HepG2 (cell line): ENCODE measurements around the gene PNLDC1. TPM values are rescaled to one million over a fixed set of nuclear protein-coding genes. Genes with fewer than 3 reads are reported as not detected.

ENCODE experiments used
- ATAC-seq: fragments of 200-7000 bp; cut with Tn5 transposase; 3 replicates; pipeline ENCODE4 v1.9.1; 2020; ENCODE audit warnings: mild to moderate bottlenecking, moderate library complexity
- BruUV-seq: library from RNA; stranded (reverse); fragments of 400-500 nt; replicated peaks from 2 replicates; lab custom pipeline; 2021; lab: Mats Ljungman, UMichigan
- CTCF ChIA-PET: fragments of 300-600 bp; formaldehyde crosslinking; extraction: SDS; loops from one replicate; lab custom pipeline; 2021; ENCODE audit warnings: low total read pairs, inconsistent platforms, low intra/inter-chr PET ratio; lab: Yijun Ruan, JAX
- POLR2A ChIA-PET: fragments of 350-600 bp; sonication (Branson Sonifier 250); formaldehyde crosslinking; loops from one replicate; lab custom pipeline; 2020; ENCODE audit warnings: antibody characterized with exemption, inconsistent platforms; lab: Yijun Ruan, JAX
- DNase-seq: peaks from one replicate; pipeline ENCODE4 v3.0.0-alpha.2; 2015; ENCODE audit warnings: low spot score
- FAIRE-seq: peaks from 3 replicates; lab custom pipeline; 2011; peaks lifted over from hg19 to GRCh38; lab: Jason Lieb, UNC
- H2AFZ ChIP-seq: one replicate; pipeline ENCODE4 v1.6.1; 2011; ENCODE audit warnings: low read length, inconsistent platforms
- H3K27ac ChIP-seq: fragments of 300-600 bp; 3 replicates; pipeline ENCODE4 v1.8.0; 2011; ENCODE audit warnings: mixed run types, mild to moderate bottlenecking, mixed read lengths, low read length, inconsistent platforms; ENCODE audit not compliant: insufficient read depth; ENCODE audit errors: extremely low read length
- H3K27me3 ChIP-seq, 2 experiments: fragments of 200-600 bp in 1 of 2; 2 replicates in 1 of 2; 3 replicates in 1 of 2; pipeline versions ENCODE4 v1.6.0 to v1.8.0; 2011; ENCODE audit warnings: low read length in 2 of 2, mild to moderate bottlenecking in 2 of 2, moderate library complexity in 2 of 2, inconsistent platforms in 1 of 2; ENCODE audit not compliant: insufficient read depth in 2 of 2, control insufficient read depth in 1 of 2
- H3K36me3 ChIP-seq, 2 experiments: fragments of 200-600 bp in 1 of 2; replicated peaks in 1 of 2; 2 replicates in 1 of 2; 3 replicates in 1 of 2; pipeline versions ENCODE4 v1.5.1 to v1.8.0; 2011; ENCODE audit warnings: low read length in 2 of 2, inconsistent platforms in 1 of 2; ENCODE audit not compliant: insufficient read depth in 2 of 2, control insufficient read depth in 1 of 2
- H3K4me1 ChIP-seq: 2 replicates; pipeline ENCODE4 v1.5.1; 2012; ENCODE audit warnings: low read length, inconsistent platforms; ENCODE audit not compliant: insufficient read depth
- H3K4me2 ChIP-seq: 2 replicates; pipeline ENCODE4 v1.6.0; 2011; ENCODE audit warnings: low read depth, low read length, inconsistent platforms
- H3K4me3 ChIP-seq, 3 experiments: fragments of 200-600 bp in 1 of 3; sonication (generic), shearing (Covaris generic) in 1 of 3; replicated peaks in 1 of 3; 2 replicates each; pipeline ENCODE4 v1.5.1; 2011 to 2016; ENCODE audit warnings: low read length in 3 of 3, inconsistent platforms in 2 of 3, low read depth in 2 of 3, mild to moderate bottlenecking in 2 of 3, control low read depth in 1 of 3, mixed read lengths in 1 of 3; ENCODE audit not compliant: insufficient read depth in 1 of 3
- H3K79me2 ChIP-seq: one replicate; pipeline ENCODE4 v1.6.1; 2011; ENCODE audit warnings: low read length, inconsistent platforms; ENCODE audit not compliant: insufficient read depth
- H3K9ac ChIP-seq: 2 replicates; pipeline ENCODE4 v1.6.0; 2011; ENCODE audit warnings: mild to moderate bottlenecking, low read depth, low read length, inconsistent platforms; ENCODE audit not compliant: insufficient read depth
- H3K9me3 ChIP-seq: 2 replicates; pipeline ENCODE4 v1.5.1; 2012; ENCODE audit warnings: mild to moderate bottlenecking, low read length
- H4K20me1 ChIP-seq: 2 replicates; pipeline ENCODE4 v1.6.0; 2011; ENCODE audit warnings: inconsistent platforms, mild to moderate bottlenecking, low read length, moderate library complexity; ENCODE audit not compliant: insufficient read depth
- CCAR2 ChIP-seq: fragments of 200-400 bp; formaldehyde crosslinking; optimal IDR thresholded peaks from 2 replicates; pipeline ENCODE3; 2018; ENCODE audit warnings: low read depth, mild to moderate bottlenecking, low read length, moderate library complexity
- FOXJ3 ChIP-seq: sonication (generic); formaldehyde crosslinking; IDR thresholded peaks from 2 replicates; pipeline ENCODE4 v1.4.0; 2020; ENCODE audit warnings: missing genetic modification reagents, mild to moderate bottlenecking, borderline replicate concordance
- GABPA ChIP-seq, 2 experiments: IDR thresholded peaks; 2 replicates each; pipeline ENCODE4 v1.6.1; 2011 to 2016; ENCODE audit warnings: low read depth in 2 of 2, low read length in 1 of 2, missing biosample characterization in 1 of 2, missing genetic modification characterization in 1 of 2
- HNRNPLL ChIP-seq: fragments of 200-400 bp; formaldehyde crosslinking; IDR thresholded peaks from 2 replicates; pipeline ENCODE4 v1.6.1; 2017; ENCODE audit warnings: mild to moderate bottlenecking, low read depth, low read length; ENCODE audit not compliant: poor library complexity, severe bottlenecking
- NR2C2 ChIP-seq: sonication (generic); formaldehyde crosslinking; IDR thresholded peaks from 2 replicates; pipeline ENCODE4 v1.4.0; 2020; ENCODE audit warnings: missing genetic modification reagents, mild to moderate bottlenecking, moderate library complexity, borderline replicate concordance
- RBFOX2 ChIP-seq: fragments of 200-400 bp; formaldehyde crosslinking; IDR thresholded peaks from 2 replicates; pipeline ENCODE4 v1.6.1; 2017; ENCODE audit warnings: low read depth, mild to moderate bottlenecking, low read length
- RBM22 ChIP-seq: fragments of 200-400 bp; formaldehyde crosslinking; optimal IDR thresholded peaks from 2 replicates; pipeline ENCODE3; 2017; ENCODE audit warnings: mild to moderate bottlenecking, low read length, moderate library complexity
- ZBTB3 ChIP-seq: sonication (generic); formaldehyde crosslinking; IDR thresholded peaks from 2 replicates; pipeline ENCODE4 v1.4.0; 2020; ENCODE audit warnings: low read depth, mild to moderate bottlenecking, moderate library complexity, missing genetic modification reagents, borderline replicate concordance
- ZNF17 ChIP-seq: sonication (generic); formaldehyde crosslinking; IDR thresholded peaks from 2 replicates; pipeline ENCODE4 v1.5.0; 2020; ENCODE audit warnings: mild to moderate bottlenecking, missing genetic modification reagents
- ZNF264 ChIP-seq: sonication (generic); formaldehyde crosslinking; IDR thresholded peaks from 2 replicates; pipeline ENCODE4 v1.4.0; 2020; ENCODE audit warnings: missing genetic modification reagents
- ZNF276 ChIP-seq: sonication (generic); formaldehyde crosslinking; IDR thresholded peaks from 2 replicates; pipeline ENCODE4 v1.4.0; 2020; ENCODE audit warnings: mild to moderate bottlenecking, low read depth, missing genetic modification reagents
- ZNF296 ChIP-seq: sonication (generic); formaldehyde crosslinking; conservative IDR thresholded peaks from 2 replicates; pipeline ENCODE4 v1.5.0; 2020; ENCODE audit warnings: mild to moderate bottlenecking, missing genetic modification reagents
- ZNF782 ChIP-seq: sonication (generic); formaldehyde crosslinking; IDR thresholded peaks from 2 replicates; pipeline ENCODE4 v1.4.0; 2020; ENCODE audit warnings: missing genetic modification reagents, mild to moderate bottlenecking, borderline replicate concordance
- ZNF83 ChIP-seq: sonication (generic); formaldehyde crosslinking; IDR thresholded peaks from 2 replicates; pipeline ENCODE4 v1.4.0; 2020; ENCODE audit warnings: missing genetic modification reagents, mild to moderate bottlenecking, borderline replicate concordance
- ZNF891 ChIP-seq: sonication (generic); formaldehyde crosslinking; IDR thresholded peaks from 2 replicates; pipeline ENCODE4 v1.5.0; 2020; ENCODE audit warnings: mild to moderate bottlenecking, missing genetic modification reagents
- ZSCAN29 ChIP-seq: sonication (generic); formaldehyde crosslinking; conservative IDR thresholded peaks from 2 replicates; pipeline ENCODE4 v1.4.0; 2020; ENCODE audit warnings: mild to moderate bottlenecking, missing genetic modification reagents
- WGBS: methylation state at CpG from one replicate; pipeline ENCODE4 v1.1.6; 2017; ENCODE audit warnings: low lambda C conversion rate; 5-methylcytosine and 5-hydroxymethylcytosine counted together
- in situ Hi-C: cut with HindIII; loops from 2 replicates; pipeline ENCODE4 v1.10.0; 2017; ENCODE audit warnings: low pct_unique_long_range_greater_than_20kb; ENCODE audit not compliant: extremely low pct_ligation_motif_present
- intact Hi-C: fragments of 100-400 bp; cut with micrococcal nuclease; formaldehyde crosslinking; loops from one replicate; pipeline ENCODE4 v1.10.0; 2022; ENCODE audit not compliant: unreplicated experiment
- polyA plus RNA-seq, 8 experiments: library from polyadenylated mRNA; depleted of rRNA in 3 of 8; stranded (reverse) in 7 of 8; unstranded in 1 of 8; fragments of >200 nt; fragmentation: Illumina TruSeq in 4 of 8; extraction: Trizol in 4 of 8; gene quantifications; 2 replicates each; pipeline versions ENCODE4 v1.2.1 to v1.2.3, GENCODE V29; 2011 to 2016; ENCODE audit warnings: low read depth in 4 of 8, missing spikeins in 1 of 8, mixed read lengths in 1 of 8; ENCODE audit not compliant: insufficient read depth in 1 of 8
- total RNA-seq, 5 experiments: library from RNA; depleted of rRNA; stranded (reverse); fragments of >200 nt; fragmentation: Illumina TruSeq; extraction: Trizol; gene quantifications; 2 replicates each; pipeline ENCODE4 v1.2.3, GENCODE V29; 2016; ENCODE audit warnings: low read depth in 1 of 5
- TF ChIP-seq, protein P1 (sequence below): sonication (generic); formaldehyde crosslinking; IDR thresholded peaks from 2 replicates; pipeline ENCODE4 v1.4.0; 2020; ENCODE audit warnings: missing genetic modification reagents
- TF ChIP-seq, protein P2 (sequence below): sonication (generic); formaldehyde crosslinking; IDR thresholded peaks from 2 replicates; pipeline ENCODE4 v1.8.1; 2022; ENCODE audit warnings: low read depth, mild to moderate bottlenecking, missing genetic modification reagents

Gene PNLDC1
- total and polyA plus RNA-seq, 2 of the 13 experiments (the other 11 are each of a cell fraction or from before 2014, with no cell fraction given) = not detected

DNA sequence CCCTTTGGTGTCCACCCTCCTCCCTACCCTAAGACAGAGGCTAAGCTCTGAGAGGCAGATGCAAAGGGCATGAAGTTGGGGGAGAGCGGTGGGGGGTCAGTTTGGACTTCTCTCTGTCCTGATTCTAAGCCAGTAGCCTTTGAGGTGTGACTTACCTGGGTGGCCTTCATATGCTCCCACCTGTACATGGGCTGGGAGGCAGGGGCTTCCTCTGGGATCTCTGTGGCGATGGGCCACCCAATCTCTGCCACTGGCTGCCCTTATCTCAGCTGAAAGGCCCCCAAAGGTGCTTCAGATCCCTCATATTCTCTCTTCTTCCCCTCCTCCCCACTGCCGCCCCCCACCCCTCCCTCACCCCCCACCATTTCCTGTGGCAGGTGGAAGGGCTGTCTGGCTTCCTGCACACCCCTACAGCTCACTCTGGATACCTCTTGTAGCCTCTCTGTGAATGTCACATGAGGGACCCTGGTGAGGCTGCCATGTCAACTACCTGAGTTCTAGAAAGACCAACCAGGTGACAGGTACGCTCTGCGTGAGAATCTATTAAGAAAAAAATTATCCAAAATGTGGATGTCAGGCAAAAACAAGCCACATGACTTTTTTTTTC is 34.0 kb downstream of the PNLDC1 start:
- Histone ChIP-seq H3K27me3 (peaks cover 6 to 60% of the 10 kb centered on the region in 2 experiments; a peak in 4 of 5 replicates), H2AFZ (no peak overlapping the region), H3K4me2 (no peak overlapping the region), H3K36me3 (no peaks in the 10 kb centered on the region), H3K27ac (no peak overlapping the region), H3K9me3 (no peaks in the 10 kb centered on the region), H3K79me2 (no peaks in the 10 kb centered on the region), H4K20me1 (no peaks in the 10 kb centered on the region), H3K9ac (no peak overlapping the region), H3K4me3 (no peak overlapping the region), H3K4me1 (no peaks in the 10 kb centered on the region)
- FAIRE-seq (no peak), ATAC-seq (no peak), DNase-seq (no peak)
- no TSS peak for BruUV-seq
- TF ChIP-seq ZNF83 (CRISPR knock-in tag) = no peak
- TF ChIP-seq FOXJ3 (CRISPR knock-in tag) = no peak
- TF ChIP-seq ZNF276 (CRISPR knock-in tag) = no peak
- TF ChIP-seq CCAR2 = no peak
- no peak for TF ChIP-seq ZNF782 (CRISPR knock-in tag)
- TF ChIP-seq RBM22 = no peak
- TF ChIP-seq HNRNPLL = no peak
- TF ChIP-seq NR2C2 (CRISPR knock-in tag) = no peak
- TF ChIP-seq, protein P1, sequence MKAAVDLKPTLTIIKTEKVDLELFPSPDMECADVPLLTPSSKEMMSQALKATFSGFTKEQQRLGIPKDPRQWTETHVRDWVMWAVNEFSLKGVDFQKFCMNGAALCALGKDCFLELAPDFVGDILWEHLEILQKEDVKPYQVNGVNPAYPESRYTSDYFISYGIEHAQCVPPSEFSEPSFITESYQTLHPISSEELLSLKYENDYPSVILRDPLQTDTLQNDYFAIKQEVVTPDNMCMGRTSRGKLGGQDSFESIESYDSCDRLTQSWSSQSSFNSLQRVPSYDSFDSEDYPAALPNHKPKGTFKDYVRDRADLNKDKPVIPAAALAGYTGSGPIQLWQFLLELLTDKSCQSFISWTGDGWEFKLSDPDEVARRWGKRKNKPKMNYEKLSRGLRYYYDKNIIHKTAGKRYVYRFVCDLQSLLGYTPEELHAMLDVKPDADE = no peak
- TF ChIP-seq ZNF17 (CRISPR knock-in tag) = no peak
- no peak for TF ChIP-seq ZSCAN29 (CRISPR knock-in tag)
- TF ChIP-seq ZBTB3 (CRISPR knock-in tag) = no peak
- no peak for TF ChIP-seq ZNF264 (CRISPR knock-in tag)
- no peak for TF ChIP-seq ZNF891 (CRISPR knock-in tag)
- TF ChIP-seq RBFOX2 = no peak
- no peak for TF ChIP-seq GABPA (IDR thresholded peaks at IDR 0.05; ENCODE audit: low read depth, low read length)
- TF ChIP-seq GABPA (CRISPR knock-in tag; IDR thresholded peaks at IDR 0.05; ENCODE audit: low read depth) = no peak
- TF ChIP-seq, protein P2, sequence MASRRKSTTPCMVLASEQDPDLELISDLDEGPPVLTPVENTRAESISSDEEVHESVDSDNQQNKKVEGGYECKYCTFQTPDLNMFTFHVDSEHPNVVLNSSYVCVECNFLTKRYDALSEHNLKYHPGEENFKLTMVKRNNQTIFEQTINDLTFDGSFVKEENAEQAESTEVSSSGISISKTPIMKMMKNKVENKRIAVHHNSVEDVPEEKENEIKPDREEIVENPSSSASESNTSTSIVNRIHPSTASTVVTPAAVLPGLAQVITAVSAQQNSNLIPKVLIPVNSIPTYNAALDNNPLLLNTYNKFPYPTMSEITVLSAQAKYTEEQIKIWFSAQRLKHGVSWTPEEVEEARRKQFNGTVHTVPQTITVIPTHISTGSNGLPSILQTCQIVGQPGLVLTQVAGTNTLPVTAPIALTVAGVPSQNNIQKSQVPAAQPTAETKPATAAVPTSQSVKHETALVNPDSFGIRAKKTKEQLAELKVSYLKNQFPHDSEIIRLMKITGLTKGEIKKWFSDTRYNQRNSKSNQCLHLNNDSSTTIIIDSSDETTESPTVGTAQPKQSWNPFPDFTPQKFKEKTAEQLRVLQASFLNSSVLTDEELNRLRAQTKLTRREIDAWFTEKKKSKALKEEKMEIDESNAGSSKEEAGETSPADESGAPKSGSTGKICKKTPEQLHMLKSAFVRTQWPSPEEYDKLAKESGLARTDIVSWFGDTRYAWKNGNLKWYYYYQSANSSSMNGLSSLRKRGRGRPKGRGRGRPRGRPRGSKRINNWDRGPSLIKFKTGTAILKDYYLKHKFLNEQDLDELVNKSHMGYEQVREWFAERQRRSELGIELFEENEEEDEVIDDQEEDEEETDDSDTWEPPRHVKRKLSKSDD = no peak
- no peak for TF ChIP-seq ZNF296 (CRISPR knock-in tag)
- CTCF ChIA-PET = no interaction called here
- intact Hi-C loops (no loop called here), in situ Hi-C loops (no loop called here)
- POLR2A ChIA-PET = no interaction called here
- WGBS = 39% methylated on average over 5 of the region's 5 CpGs
